ENCODE data around the gene ARHGAP32. TPM values are rescaled to one million over a fixed set of nuclear protein-coding genes. Genes with fewer than 3 reads are reported as not detected.
"Not testable (repeated sequence)": the region's sequence is repeated elsewhere in the genome, so short reads cannot be mapped to it uniquely, and the experiment has no call there.

The ARHGAP32 gene
- total RNA-seq, 1 experiment from 2014 or later, result 27.8 TPM

GRCh38 chr11:129131316-129131715, 60.8 kb downstream of the ARHGAP32 start:
- no peak for TF ChIP-seq TCF7L2 (IDR thresholded peaks at IDR 0.05; ENCODE audit: borderline replicate concordance, extremely low read depth, insufficient read depth, insufficient read length)
- no peak for TF ChIP-seq SIN3A (IDR thresholded peaks at IDR 0.05; ENCODE audit: low read depth)
- no peak for TF ChIP-seq EZH2phosphoT487 (IDR thresholded peaks at IDR 0.05; ENCODE audit: borderline replicate concordance)
- no peak for TF ChIP-seq SRF (IDR thresholded peaks at IDR 0.05; ENCODE audit: low read depth)
- no peak for TF ChIP-seq POLR2A (IDR thresholded peaks at IDR 0.05; ENCODE audit: borderline replicate concordance, extremely low read depth, insufficient read depth, insufficient read length)
- no peak for TF ChIP-seq ZFX (IDR thresholded peaks at IDR 0.05)
- no peak for TF ChIP-seq FOSL1 (IDR thresholded peaks at IDR 0.05; ENCODE audit: low read depth)
- TF ChIP-seq EZH2 (IDR thresholded peaks at IDR 0.05), result no peak
- no peak for TF ChIP-seq ELF1 (IDR thresholded peaks at IDR 0.05; ENCODE audit: borderline replicate concordance, low read depth)
- TF ChIP-seq ZNF274 (IDR thresholded peaks at IDR 0.05; ENCODE audit: low read depth, low read length), result no peak
- no peak for TF ChIP-seq EGR1 (IDR thresholded peaks at IDR 0.05; ENCODE audit: low read depth)
- TF ChIP-seq JUND (IDR thresholded peaks at IDR 0.05), result no peak
- TF ChIP-seq MAX (IDR thresholded peaks at IDR 0.05), result no peak
- no peak overlapping the region for H3K9ac ChIP-seq (ENCODE audit: low read length)
- H3K79me2 ChIP-seq (ENCODE audit: insufficient read depth, low read length), result peaks cover 28% of the 10 kb centered on the region; the same call in 1 of the 2 replicates
- H4K20me1 ChIP-seq (ENCODE audit: insufficient read depth), result no peaks in the 10 kb centered on the region
- intact Hi-C loops (cut with micrococcal nuclease), result no loop called here
- H3K36me3 ChIP-seq (ENCODE audit: control insufficient read depth in 1 of 2, insufficient read depth in 2 of 2, low read length in 2 of 2), result no peaks in the 10 kb centered on the region
- H3K4me1 ChIP-seq (ENCODE audit: control insufficient read depth in 1 of 2, insufficient read depth in 2 of 2, low read length in 2 of 2), result no peaks in the 10 kb centered on the region
- no peak overlapping the region for H3K27ac ChIP-seq (ENCODE audit: low read depth, low read length)
- H3K9me2 ChIP-seq (ENCODE audit: insufficient read depth), result no peaks in the 10 kb centered on the region
- ChIA-PET POLR2A (no interaction called here), CTCF (no interaction called here), RAD21 (ENCODE audit: low non-redundant PET in 1 of 2, low total read pairs in 2 of 2, uncharacterized antibody in 2 of 2, unreplicated experiment in 2 of 2) (no interaction called here)
- no peaks in the 10 kb centered on the region for H3K9me3 ChIP-seq (ENCODE audit: control insufficient read depth in 1 of 2, insufficient read depth in 1 of 2, low read depth in 1 of 2, low read length in 2 of 2)
- DNase-seq (ENCODE audit: low read depth, low spot score), result no peak
- no peak overlapping the region for H3K4me2 ChIP-seq (ENCODE audit: low read length)
- no peak for ATAC-seq
- BruUV-seq (replicated peaks), result no TSS peak
- H2AFZ ChIP-seq (ENCODE audit: low read depth, low read length, poor library complexity, severe bottlenecking), result no peak overlapping the region
- no peaks in the 10 kb centered on the region for H3K27me3 ChIP-seq (ENCODE audit: insufficient read depth, low read length)
- H3K4me3 ChIP-seq (replicated peaks in 1 of 2; ENCODE audit: low read depth in 1 of 2, low read length in 2 of 2), result no peak overlapping the region

GRCh38 chr11:129128881-129129620, 63.1 kb downstream of the ARHGAP32 start:
- ATAC-seq; H3K27me3 ChIP-seq (ENCODE audit: insufficient read depth, low read length); intact Hi-C loops (cut with micrococcal nuclease); CTCF ChIA-PET; H2AFZ ChIP-seq (ENCODE audit: low read depth, low read length, poor library complexity, severe bottlenecking); DNase-seq (ENCODE audit: low read depth, low spot score); RAD21 ChIA-PET (ENCODE audit: low non-redundant PET in 1 of 2, low total read pairs in 2 of 2, uncharacterized antibody in 2 of 2, unreplicated experiment in 2 of 2); H3K9ac ChIP-seq (ENCODE audit: low read length); H3K4me3 ChIP-seq (replicated peaks in 1 of 2; ENCODE audit: low read depth in 1 of 2, low read length in 2 of 2); BruUV-seq (replicated peaks); H3K36me3 ChIP-seq (ENCODE audit: control insufficient read depth in 1 of 2, insufficient read depth in 2 of 2, low read length in 2 of 2); H3K27ac ChIP-seq (ENCODE audit: low read depth, low read length); H3K4me2 ChIP-seq (ENCODE audit: low read length); H4K20me1 ChIP-seq (ENCODE audit: insufficient read depth); H3K9me2 ChIP-seq (ENCODE audit: insufficient read depth); H3K4me1 ChIP-seq (ENCODE audit: control insufficient read depth in 1 of 2, insufficient read depth in 2 of 2, low read length in 2 of 2); POLR2A ChIA-PET; H3K9me3 ChIP-seq (ENCODE audit: control insufficient read depth in 1 of 2, insufficient read depth in 1 of 2, low read depth in 1 of 2, low read length in 2 of 2): not testable (repeated sequence)
- H3K79me2 ChIP-seq (ENCODE audit: insufficient read depth, low read length), result peaks cover 19% of the 10 kb centered on the region; the same call in 1 of the 2 replicates
